Subcutaneous abdominal adipose tissue (tissue), 5 donors: ENCODE results near the gene TANGO2.

ENCODE experiments used
- H3K27ac ChIP-seq: one replicate; pipeline ENCODE4 v1.7.0; 2013; ENCODE audit warnings: low read depth, mild to moderate bottlenecking, inconsistent platforms, low read length, moderate library complexity
- H3K27me3 ChIP-seq, 5 donors: one replicate each; pipeline ENCODE4 v1.7.0; 2013; ENCODE audit warnings: low read length in 5 of 5, inconsistent platforms in 1 of 5; ENCODE audit not compliant: control insufficient read depth in 5 of 5, insufficient read depth in 4 of 5
- H3K36me3 ChIP-seq, 5 donors: one replicate each; pipeline ENCODE4 v1.7.0; 2013; ENCODE audit warnings: low read length in 5 of 5; ENCODE audit not compliant: control insufficient read depth in 5 of 5, insufficient read depth in 5 of 5
- H3K4me1 ChIP-seq, 5 donors: one replicate each; pipeline ENCODE4 v1.7.0; 2013; ENCODE audit warnings: low read length in 5 of 5, mild to moderate bottlenecking in 3 of 5, moderate library complexity in 1 of 5; ENCODE audit not compliant: control insufficient read depth in 5 of 5, insufficient read depth in 5 of 5
- H3K4me3 ChIP-seq, 5 donors: one replicate each; pipeline ENCODE4 v1.7.0; 2013; ENCODE audit warnings: low read length in 5 of 5, low read depth in 1 of 5
- H3K9ac ChIP-seq, 5 donors: one replicate each; pipeline ENCODE4 v1.7.0; 2013; ENCODE audit warnings: low read length in 5 of 5, mild to moderate bottlenecking in 4 of 5, moderate library complexity in 3 of 5
- H3K9me3 ChIP-seq, 5 donors: one replicate each; pipeline ENCODE4 v1.7.0; 2013; ENCODE audit warnings: low read length in 5 of 5; ENCODE audit not compliant: control insufficient read depth in 5 of 5
- donor health status: healthy.
- donor health status: healthy.
- donor health status: healthy.
- donor health status: healthy.
- donor health status: healthy.

Gene TANGO2

GRCh38 chr22:19989725-19990067 lies 31.2 kb upstream of the TANGO2 start:
- Histone ChIP-seq H3K36me3 (no peaks in the 10 kb centered on the region), H3K4me1 (peaks cover 3 to 70% (median 50%) of the 10 kb centered on the region in 5 donors), H3K27ac (no peak overlapping the region), H3K9me3 (no peaks in the 10 kb centered on the region), H3K9ac (no peak overlapping the region), H3K4me3 (no peak overlapping the region), H3K27me3 (no peaks in the 10 kb centered on the region)

DNA sequence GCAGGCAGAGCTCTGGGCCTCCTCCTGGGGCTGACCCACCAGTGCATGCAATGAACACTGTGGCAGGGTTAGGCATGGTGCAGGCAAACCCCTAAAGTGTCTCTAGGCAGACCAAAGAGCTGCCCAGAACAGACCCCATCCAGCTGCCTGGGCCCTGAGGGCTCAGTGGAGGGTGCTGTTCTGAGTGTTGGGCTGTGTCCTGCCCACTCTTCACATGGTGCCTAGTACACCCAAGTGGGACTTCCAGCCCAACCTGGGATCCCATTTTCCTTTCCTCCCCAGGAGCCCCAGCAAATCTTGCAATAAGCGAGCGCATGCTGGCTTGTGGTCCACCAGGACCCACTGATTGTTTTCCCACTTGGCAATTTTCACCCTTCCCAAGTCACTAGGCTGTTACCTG lies 30.7 kb upstream of the TANGO2 start:
- no peak overlapping the region for H3K9ac ChIP-seq
- no peak overlapping the region for H3K4me3 ChIP-seq
- H3K9me3 ChIP-seq, result no peaks in the 10 kb centered on the region
- no peaks in the 10 kb centered on the region for H3K36me3 ChIP-seq
- peaks cover 3 to 70% (median 50%) of the 10 kb centered on the region in 5 donors for H3K4me1 ChIP-seq
- no peak overlapping the region for H3K27ac ChIP-seq
- H3K27me3 ChIP-seq, result no peaks in the 10 kb centered on the region

DNA sequence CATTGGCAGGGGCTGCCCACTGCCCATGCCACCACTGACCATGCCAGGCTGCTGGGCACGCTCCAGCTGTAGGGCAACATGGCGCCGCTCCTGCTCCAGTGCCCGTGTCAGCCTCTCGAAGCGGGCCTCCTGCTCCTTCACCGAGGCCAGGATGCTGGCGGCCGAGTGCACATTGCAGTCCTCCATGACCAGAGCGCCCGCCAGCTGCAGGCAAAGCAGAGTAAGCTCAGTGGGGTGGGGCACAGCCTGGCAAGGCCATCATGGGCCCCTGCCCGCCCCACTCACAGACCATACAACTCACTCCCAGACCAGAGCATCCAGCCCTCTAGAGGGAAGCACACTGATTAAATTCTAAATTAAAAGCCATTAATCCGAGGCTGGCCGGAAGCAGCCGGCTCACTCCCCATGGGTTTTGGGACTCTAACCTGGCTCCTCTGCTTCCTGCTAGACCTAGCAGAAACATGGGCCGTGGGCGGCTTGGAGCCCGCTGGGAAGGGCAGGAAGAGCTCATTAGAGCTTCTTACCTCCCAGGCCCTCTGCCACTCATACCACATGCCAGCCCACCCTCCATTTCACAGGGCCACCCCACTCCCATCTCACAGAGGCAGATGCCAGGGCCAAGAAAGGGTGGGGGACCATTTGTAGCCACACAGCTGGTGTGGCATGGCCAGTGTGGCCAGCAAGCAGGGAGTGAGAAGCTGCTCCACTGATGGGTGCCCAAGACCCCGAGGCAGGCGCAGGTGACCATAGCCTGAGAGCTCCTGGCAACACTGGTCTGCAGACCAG lies 30.1 kb upstream of the TANGO2 start:
- Histone ChIP-seq H3K27ac (no peak overlapping the region), H3K27me3 (no peaks in the 10 kb centered on the region), H3K4me3 (no peak overlapping the region), H3K36me3 (no peaks in the 10 kb centered on the region), H3K9me3 (no peaks in the 10 kb centered on the region), H3K4me1 (peaks cover 4 to 71% (median 51%) of the 10 kb centered on the region in 5 donors), H3K9ac (no peak overlapping the region)

DNA sequence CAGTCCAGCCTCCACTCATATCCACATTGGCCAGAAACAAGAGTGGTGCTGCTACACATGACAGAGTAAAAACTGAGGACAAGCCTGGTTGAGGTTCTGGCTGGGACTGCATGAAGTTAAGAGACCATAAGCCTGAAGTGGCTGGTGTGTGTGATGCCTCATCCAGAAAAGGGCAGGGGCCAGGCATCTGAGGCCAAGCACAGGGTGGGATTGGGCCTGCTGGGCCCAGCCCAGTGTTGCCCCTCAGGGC lies 29.6 kb upstream of the TANGO2 start:
- no peaks in the 10 kb centered on the region for H3K9me3 ChIP-seq
- H3K4me1 ChIP-seq, result peaks cover 2 to 71% (median 51%) of the 10 kb centered on the region in 5 donors
- no peak overlapping the region for H3K9ac ChIP-seq
- no peaks in the 10 kb centered on the region for H3K27me3 ChIP-seq
- no peak overlapping the region for H3K27ac ChIP-seq
- no peaks in the 10 kb centered on the region for H3K36me3 ChIP-seq
- no peak overlapping the region for H3K4me3 ChIP-seq

DNA sequence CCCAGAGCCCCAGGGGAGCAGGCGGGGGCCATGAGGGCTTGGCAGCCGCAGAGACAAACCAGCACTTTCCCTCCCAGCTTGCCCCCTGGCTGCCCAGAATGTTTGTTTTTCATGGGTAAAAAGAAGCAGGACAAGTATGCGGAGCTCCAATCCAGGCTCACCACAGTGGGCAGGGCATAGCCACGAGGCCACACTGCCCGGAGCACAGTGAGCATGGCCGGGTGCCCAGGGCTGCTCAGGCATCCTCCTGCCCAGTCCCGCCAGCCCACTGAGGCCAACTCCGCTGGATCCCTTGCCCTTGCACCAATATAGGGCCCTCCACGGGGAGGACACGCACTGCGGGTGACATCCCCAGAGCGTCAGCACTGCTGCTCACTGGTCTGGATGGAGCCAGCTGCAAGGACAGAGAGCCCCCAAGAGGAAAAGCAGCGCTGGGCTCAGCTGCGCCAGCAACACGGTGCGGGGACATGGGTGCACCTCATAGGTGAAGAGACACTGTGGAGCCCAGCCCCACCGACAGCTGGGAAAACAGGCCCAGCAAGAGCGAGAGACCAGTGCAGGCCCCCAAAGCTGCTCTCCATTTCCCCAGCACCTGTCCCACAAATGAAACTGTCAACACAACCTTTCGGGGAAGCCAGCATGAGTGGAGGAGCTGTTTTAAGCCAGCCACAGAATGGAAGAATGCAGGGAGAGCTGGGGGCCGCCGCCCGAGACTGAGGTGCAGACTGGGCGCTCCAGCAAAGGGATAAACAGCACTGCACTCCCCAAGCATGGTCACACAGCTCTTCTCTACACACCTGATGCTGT lies 29.1 kb upstream of the TANGO2 start:
- H3K4me1 ChIP-seq, result peaks cover 3 to 71% (median 51%) of the 10 kb centered on the region in 5 donors
- no peak overlapping the region for H3K9ac ChIP-seq
- no peak overlapping the region for H3K27ac ChIP-seq
- H3K36me3 ChIP-seq, result no peaks in the 10 kb centered on the region
- no peaks in the 10 kb centered on the region for H3K9me3 ChIP-seq
- no peak overlapping the region for H3K4me3 ChIP-seq
- no peaks in the 10 kb centered on the region for H3K27me3 ChIP-seq

DNA sequence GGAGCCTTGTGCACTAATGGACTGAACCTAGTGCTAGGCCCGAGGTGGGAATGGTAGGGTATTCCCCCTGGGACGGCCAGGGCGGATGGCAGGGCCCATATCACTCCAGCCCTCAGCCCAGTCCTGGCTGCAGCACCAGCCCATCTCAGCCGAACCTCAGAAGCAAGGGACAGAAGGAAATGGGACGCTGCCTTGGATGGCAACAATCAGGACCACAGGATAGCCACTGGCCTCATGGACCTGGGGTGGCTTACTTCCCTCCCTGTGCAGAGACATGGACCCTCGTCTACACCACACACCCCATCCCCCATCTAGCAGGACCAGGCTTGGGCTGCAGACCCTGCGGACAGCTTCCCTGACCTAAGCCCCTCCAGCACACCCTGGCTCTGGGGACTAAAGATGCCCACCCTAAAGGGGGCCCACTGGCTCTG lies 28.4 kb upstream of the TANGO2 start:
- Histone ChIP-seq H3K36me3 (no peaks in the 10 kb centered on the region), H3K9me3 (no peaks in the 10 kb centered on the region), H3K27me3 (no peaks in the 10 kb centered on the region), H3K27ac (no peak overlapping the region), H3K4me3 (no peak overlapping the region), H3K4me1 (peaks cover 4 to 70% (median 54%) of the 10 kb centered on the region in 5 donors), H3K9ac (no peak overlapping the region)

GRCh38 chr22:19992921-19993355 lies 28.0 kb upstream of the TANGO2 start:
- Histone ChIP-seq H3K9ac (no peak overlapping the region), H3K27ac (no peak overlapping the region), H3K4me3 (no peak overlapping the region), H3K36me3 (no peaks in the 10 kb centered on the region), H3K4me1 (peaks cover 4 to 65% (median 56%) of the 10 kb centered on the region in 5 donors), H3K27me3 (no peaks in the 10 kb centered on the region), H3K9me3 (no peaks in the 10 kb centered on the region)

- H3K4me1 ChIP-seq, result peaks cover 7 to 66% (median 62%) of the 10 kb centered on the region in 5 donors
- H3K27me3 ChIP-seq, result no peaks in the 10 kb centered on the region
- H3K36me3 ChIP-seq, result no peaks in the 10 kb centered on the region
Observed at GRCh38 chr22:19993926-19994325, 27.0 kb upstream of the TANGO2 start.

DNA sequence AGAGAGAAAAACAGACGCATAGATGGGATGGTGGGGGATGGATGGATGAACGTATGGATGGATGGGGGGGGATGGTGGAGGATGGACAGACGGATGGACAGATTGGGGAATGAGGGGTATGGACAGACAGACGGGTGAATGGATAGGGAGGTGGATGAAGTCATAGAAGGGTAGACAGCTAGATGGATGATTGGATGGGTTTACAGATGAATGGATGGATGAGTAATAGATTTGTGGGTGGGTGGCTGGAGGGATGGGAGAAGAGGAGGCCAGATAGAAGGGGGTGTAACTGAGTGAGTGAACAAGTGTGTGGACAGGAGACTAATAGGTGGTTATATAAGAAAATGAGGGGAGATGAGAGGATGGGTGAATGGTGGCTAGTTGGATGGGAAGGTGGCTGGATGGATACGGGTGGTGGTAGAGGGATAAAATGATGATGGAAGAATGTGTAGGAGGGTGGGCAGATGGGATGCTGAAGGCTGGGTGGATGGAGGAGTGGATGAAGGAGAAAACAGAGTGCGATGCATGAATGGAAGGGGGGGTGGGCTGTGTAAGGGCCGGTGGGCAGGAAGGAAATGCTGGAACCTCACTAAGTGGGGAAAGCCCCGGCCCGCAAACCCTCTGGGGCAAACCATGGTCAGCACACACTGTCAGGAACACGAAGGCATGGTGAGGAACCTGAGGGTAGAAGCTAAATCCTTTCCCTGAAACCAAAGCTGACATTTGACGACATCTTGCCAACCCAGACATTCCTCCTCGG lies 25.9 kb upstream of the TANGO2 start:
- Histone ChIP-seq H3K4me3 (no peak overlapping the region), H3K27ac (peak overlapping the region; percentile 16), H3K4me1 (peaks cover 9 to 68% (median 60%) of the 10 kb centered on the region in 5 donors)

More at GRCh38 chr22:19993926-19994325, 27.0 kb upstream of the TANGO2 start:
- Histone ChIP-seq H3K9ac (no peak overlapping the region), H3K9me3 (no peaks in the 10 kb centered on the region), H3K4me3 (no peak overlapping the region), H3K27ac (no peak overlapping the region)

More for the DNA sequence above, 25.9 kb upstream of the TANGO2 start:
- Histone ChIP-seq H3K9ac (no peak overlapping the region), H3K27me3 (no peaks in the 10 kb centered on the region), H3K9me3 (no peaks in the 10 kb centered on the region), H3K36me3 (no peaks in the 10 kb centered on the region)
